Uterus (tissue), 4 donors: ENCODE measurements around the gene TXLNG. TPM values are rescaled to one million over a fixed set of nuclear protein-coding genes. Genes with fewer than 3 reads are reported as not detected.

Experiments used
- DNase-seq, 2 donors: peaks; one replicate each; pipeline ENCODE4 v3.0.0-alpha.2; 2019 to 2020
- H3K27ac ChIP-seq, 2 donors: fragments of 200-600 bp; sonication (generic); 1 replicate in 1 of 2; 2 replicates in 1 of 2; pipeline ENCODE4 v1.5.1; 2016 to 2018
- H3K27me3 ChIP-seq, 2 donors: fragments of 200-600 bp; sonication (generic); one replicate each; pipeline ENCODE4 v1.5.1; 2018 to 2019; ENCODE audit warnings: control low read depth in 1 of 2
- H3K36me3 ChIP-seq, 2 donors: fragments of 200-600 bp; sonication (generic); one replicate each; pipeline ENCODE4 v1.5.1; 2019; ENCODE audit warnings: control low read depth in 1 of 2
- H3K4me1 ChIP-seq, 2 donors: fragments of 200-600 bp; sonication (generic); one replicate each; pipeline ENCODE4 v1.5.1; 2018 to 2019; ENCODE audit warnings: control low read depth in 1 of 2
- H3K4me3 ChIP-seq, 2 donors: fragments of 200-600 bp; sonication (generic); 1 replicate in 1 of 2; 2 replicates in 1 of 2; pipeline ENCODE4 v1.5.1; 2018 to 2019; ENCODE audit warnings: mild to moderate bottlenecking in 1 of 2
- H3K9me3 ChIP-seq, 2 donors: fragments of 200-600 bp; sonication (generic); one replicate each; pipeline ENCODE4 v1.5.1; 2019; ENCODE audit warnings: control low read depth in 1 of 2
- CTCF ChIP-seq, 4 experiments: fragments of 200-600 bp in 2 of 4; fragments of 450-650 bp in 2 of 4; sonication (generic) in 2 of 4; IDR thresholded peaks; one replicate each; pipeline ENCODE4 v1.5.1; 2016 to 2019; ENCODE audit warnings: antibody characterized with exemption in 4 of 4, mild to moderate bottlenecking in 2 of 4, moderate library complexity in 1 of 4
- POLR2A ChIP-seq, 2 donors: fragments of 450-650 bp; IDR thresholded peaks; one replicate each; pipeline ENCODE4 v1.6.1; 2016; ENCODE audit warnings: antibody characterized with exemption in 2 of 2, mild to moderate bottlenecking in 1 of 2, moderate library complexity in 1 of 2
- intact Hi-C: fragments of 100-400 bp; cut with DNase I; formaldehyde crosslinking; loops from one replicate; pipeline ENCODE4 v1.15.1; 2023; ENCODE audit warnings: low total_unique reads
- total RNA-seq, 4 donors: library from RNA; depleted of rRNA in 3 of 4; stranded (reverse); fragments of >200 nt in 3 of 4; gene quantifications; one replicate each; pipeline versions ENCODE4 v1.1.0 to v1.2.4, GENCODE V29; 2014 to 2023
- donor health status: DM: yes; HTN: yes; CAD: no.

Gene TXLNG
- total RNA-seq, 4 donors from 2014 or later, result 11.8 to 18.9 (median 13.1) TPM

GRCh38 chrX:16843208-16843909, 57.1 kb downstream of the TXLNG start:
- Histone ChIP-seq H3K27me3 (no peaks in the 10 kb centered on the region), H3K27ac (peak overlapping the region; percentile 36 to 43), H3K4me1 (no peaks in the 10 kb centered on the region), H3K9me3 (no peaks in the 10 kb centered on the region), H3K4me3 (no peak overlapping the region), H3K36me3 (no peaks in the 10 kb centered on the region)
- intact Hi-C loops, result no loop called here
- no peak for TF ChIP-seq CTCF (IDR thresholded peaks at IDR 0.05)
- DNase-seq, result no peak

- no peak overlapping the region for H3K4me3 ChIP-seq
- intact Hi-C loops, result no loop called here
- no peaks in the 10 kb centered on the region for H3K4me1 ChIP-seq
- no peaks in the 10 kb centered on the region for H3K27me3 ChIP-seq
- H3K36me3 ChIP-seq, result no peaks in the 10 kb centered on the region
- H3K27ac ChIP-seq, result no peak overlapping the region
- no peak for TF ChIP-seq POLR2A (IDR thresholded peaks at IDR 0.05)
- TF ChIP-seq CTCF (IDR thresholded peaks at IDR 0.05), result no peak
- DNase-seq, result no peak
- H3K9me3 ChIP-seq, result no peaks in the 10 kb centered on the region
Observed at GRCh38 chrX:16845686-16846085, 59.4 kb downstream of the TXLNG start.

GRCh38 chrX:16848541-16848940, 62.3 kb downstream of the TXLNG start:
- no peaks in the 10 kb centered on the region for H3K36me3 ChIP-seq
- TF ChIP-seq CTCF (IDR thresholded peaks at IDR 0.05), result no peak
- TF ChIP-seq POLR2A (IDR thresholded peaks at IDR 0.05), result no peak

GRCh38 chrX:16851421-16851820, 65.2 kb downstream of the TXLNG start:
- intact Hi-C loops, result no loop called here
- DNase-seq, result no peak
- no peaks in the 10 kb centered on the region for H3K36me3 ChIP-seq
- no peak overlapping the region for H3K27ac ChIP-seq
- H3K9me3 ChIP-seq, result no peaks in the 10 kb centered on the region
- no peaks in the 10 kb centered on the region for H3K27me3 ChIP-seq
- no peak overlapping the region for H3K4me3 ChIP-seq
- H3K4me1 ChIP-seq, result no peaks in the 10 kb centered on the region
- TF ChIP-seq CTCF (IDR thresholded peaks at IDR 0.05) (no peak), POLR2A (IDR thresholded peaks at IDR 0.05) (no peak)

More at GRCh38 chrX:16848541-16848940, 62.3 kb downstream of the TXLNG start:
- no peak for DNase-seq
- intact Hi-C loops, result no loop called here
- H3K4me1 ChIP-seq, result no peaks in the 10 kb centered on the region
- no peaks in the 10 kb centered on the region for H3K9me3 ChIP-seq
- no peaks in the 10 kb centered on the region for H3K27me3 ChIP-seq
- H3K27ac ChIP-seq, result peak overlapping the region; percentile 4 to 30
- H3K4me3 ChIP-seq, result no peak overlapping the region

- no peak for TF ChIP-seq POLR2A (IDR thresholded peaks at IDR 0.05)
- TF ChIP-seq CTCF (IDR thresholded peaks at IDR 0.05), result no peak
- no peaks in the 10 kb centered on the region for H3K9me3 ChIP-seq
- no peak for DNase-seq
- H3K36me3 ChIP-seq, result no peaks in the 10 kb centered on the region
- H3K4me1 ChIP-seq, result no peaks in the 10 kb centered on the region
- intact Hi-C loops, result no loop called here
- H3K27ac ChIP-seq, result no peak overlapping the region
- no peak overlapping the region for H3K4me3 ChIP-seq
- H3K27me3 ChIP-seq, result no peaks in the 10 kb centered on the region
Observed at GRCh38 chrX:16851827-16852226, 65.6 kb downstream of the TXLNG start.
